RCC 7860 (cell line): ENCODE data around the gene CRISP2.
"Not testable (repeated sequence)": the region's sequence is repeated elsewhere in the genome, so short reads cannot be mapped to it uniquely, and the experiment has no call there.

Experiments
- DNase-seq: peaks from one replicate; pipeline ENCODE4 v3.0.0-alpha.2; 2015; ENCODE audit warnings: low spot score
- FAIRE-seq: peaks from 2 replicates; lab custom pipeline; 2012; peaks lifted over from hg19 to GRCh38; lab: Jason Lieb, UNC

CRISP2 gene, protein sequence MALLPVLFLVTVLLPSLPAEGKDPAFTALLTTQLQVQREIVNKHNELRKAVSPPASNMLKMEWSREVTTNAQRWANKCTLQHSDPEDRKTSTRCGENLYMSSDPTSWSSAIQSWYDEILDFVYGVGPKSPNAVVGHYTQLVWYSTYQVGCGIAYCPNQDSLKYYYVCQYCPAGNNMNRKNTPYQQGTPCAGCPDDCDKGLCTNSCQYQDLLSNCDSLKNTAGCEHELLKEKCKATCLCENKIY

GRCh38 chr6:49713346-49713745 is at the start of gene CRISP2:
Gene CRISP2, minus strand, starts transcription at chr6:49713543. Its CDS starts 4,347 bp downstream, at chr6:49709196.
- FAIRE-seq, result no peak

GRCh38 chr6:49744259-49744658 is 30.9 kb upstream of the CRISP2 start, which contains the start of gene CRISP3:
Gene CRISP3, minus strand, starts transcription at chr6:49744388. Its CDS starts 21 bp downstream, at chr6:49744367.
- no peak for DNase-seq
- no peak for FAIRE-seq

More at GRCh38 chr6:49713346-49713745, at the start of gene CRISP2:
- DNase-seq, result no peak

- no peak for FAIRE-seq
- no peak for DNase-seq
These were observed 30.1 kb upstream of the CRISP2 start for GRCh38 chr6:49743429-49743828.

- FAIRE-seq (no peak), DNase-seq (no peak)
These were observed 26.1 kb upstream of the CRISP2 start for GRCh38 chr6:49739423-49739822.

- no peak for DNase-seq
- no peak for FAIRE-seq
These were observed 22.7 kb upstream of the CRISP2 start for GRCh38 chr6:49736017-49736508.

- DNase-seq, result no peak
- no peak for FAIRE-seq
These were observed 20.3 kb upstream of the CRISP2 start for GRCh38 chr6:49733680-49734079.

GRCh38 chr6:49732781-49733180 is 19.4 kb upstream of the CRISP2 start:
- no peak for DNase-seq

GRCh38 chr6:49730251-49730650 is 16.9 kb upstream of the CRISP2 start:
- no peak for FAIRE-seq
- no peak for DNase-seq

More at GRCh38 chr6:49732781-49733180, 19.4 kb upstream of the CRISP2 start:
- FAIRE-seq, result no peak

DNA sequence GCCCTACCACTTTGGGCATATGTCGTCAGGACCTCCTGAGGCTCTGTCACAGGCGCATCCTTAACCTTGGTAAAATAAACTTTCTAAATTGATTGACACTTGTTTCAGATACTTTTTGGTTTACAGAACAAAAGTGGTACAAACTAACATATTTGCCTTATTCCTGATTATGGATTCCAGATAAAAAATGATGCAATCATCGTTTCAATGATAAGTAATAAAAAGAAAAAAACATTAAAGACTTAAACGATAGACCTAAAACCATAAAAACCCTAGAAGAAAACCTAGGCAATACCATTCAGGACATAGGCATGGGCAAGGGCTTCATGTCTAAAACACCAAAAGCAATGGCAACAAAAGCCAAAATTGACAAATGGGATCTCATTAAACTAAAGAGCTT is 10.6 kb upstream of the CRISP2 start:
- FAIRE-seq, DNase-seq: not testable (repeated sequence)

DNA sequence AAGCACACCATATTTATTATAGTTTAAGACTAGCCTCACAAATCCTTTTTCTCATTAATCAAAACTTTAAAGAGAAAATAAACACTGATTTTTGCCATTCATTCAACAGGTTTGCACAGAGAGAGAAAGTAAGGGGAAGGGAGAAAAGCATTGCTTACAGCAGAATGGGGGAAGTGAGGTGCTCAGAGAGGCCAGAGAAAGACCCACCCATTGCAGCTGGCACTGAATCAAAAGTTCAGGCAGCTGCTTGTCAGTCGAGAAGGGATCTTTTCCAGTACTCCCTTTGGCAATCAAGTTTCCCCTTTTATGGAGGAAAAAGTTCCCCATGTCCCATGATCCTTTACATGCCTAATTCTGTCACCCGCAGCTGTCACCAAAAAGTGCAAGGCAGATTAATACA is 8.0 kb upstream of the CRISP2 start:
- DNase-seq (no peak), FAIRE-seq (no peak)

DNA sequence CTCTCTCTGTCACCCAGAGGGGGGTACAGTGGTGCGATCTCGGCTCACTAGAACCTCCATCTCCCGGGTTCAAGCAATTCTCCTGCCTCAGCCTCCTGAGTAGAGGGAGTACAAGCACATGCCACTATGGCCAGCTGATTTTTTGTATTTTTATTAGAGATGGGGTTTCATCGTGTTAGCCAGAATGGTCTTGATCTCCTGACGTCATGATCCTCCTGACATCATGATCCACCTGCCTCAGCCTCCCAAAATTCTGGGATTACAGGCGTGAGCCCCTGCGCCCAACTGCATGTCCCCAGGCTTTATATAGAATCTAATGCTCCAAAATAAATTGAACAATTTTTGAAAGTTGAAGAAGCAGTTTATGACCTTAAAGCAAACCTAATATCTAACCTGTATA is 7.0 kb upstream of the CRISP2 start:
- no peak for FAIRE-seq
- DNase-seq, result no peak

DNA sequence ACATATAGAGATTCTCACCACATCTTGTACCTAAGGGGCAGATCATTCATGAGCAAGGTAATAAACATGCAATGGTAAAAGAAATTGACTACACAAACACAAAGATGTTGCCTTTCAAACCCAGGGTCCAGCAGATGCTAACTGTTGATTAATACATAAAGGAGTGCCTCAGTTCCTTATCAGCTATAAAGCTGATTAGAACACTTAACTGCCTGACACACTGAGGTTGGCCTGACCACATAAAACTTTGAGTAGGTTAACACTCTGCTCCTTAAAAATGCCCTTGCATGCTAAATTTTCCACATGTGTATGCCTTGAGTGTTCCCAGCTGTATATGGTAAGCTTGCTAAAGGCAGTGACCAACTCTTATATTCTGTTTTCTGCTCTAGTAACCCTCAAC is 14.9 kb downstream of the CRISP2 start:
- no peak for DNase-seq
- no peak for FAIRE-seq

- FAIRE-seq (no peak), DNase-seq (no peak)
These were observed 19.8 kb downstream of the CRISP2 start for GRCh38 chr6:49693512-49693911.

GRCh38 chr6:49692534-49692933 is 20.8 kb downstream of the CRISP2 start:
- FAIRE-seq (no peak), DNase-seq (no peak)

DNA sequence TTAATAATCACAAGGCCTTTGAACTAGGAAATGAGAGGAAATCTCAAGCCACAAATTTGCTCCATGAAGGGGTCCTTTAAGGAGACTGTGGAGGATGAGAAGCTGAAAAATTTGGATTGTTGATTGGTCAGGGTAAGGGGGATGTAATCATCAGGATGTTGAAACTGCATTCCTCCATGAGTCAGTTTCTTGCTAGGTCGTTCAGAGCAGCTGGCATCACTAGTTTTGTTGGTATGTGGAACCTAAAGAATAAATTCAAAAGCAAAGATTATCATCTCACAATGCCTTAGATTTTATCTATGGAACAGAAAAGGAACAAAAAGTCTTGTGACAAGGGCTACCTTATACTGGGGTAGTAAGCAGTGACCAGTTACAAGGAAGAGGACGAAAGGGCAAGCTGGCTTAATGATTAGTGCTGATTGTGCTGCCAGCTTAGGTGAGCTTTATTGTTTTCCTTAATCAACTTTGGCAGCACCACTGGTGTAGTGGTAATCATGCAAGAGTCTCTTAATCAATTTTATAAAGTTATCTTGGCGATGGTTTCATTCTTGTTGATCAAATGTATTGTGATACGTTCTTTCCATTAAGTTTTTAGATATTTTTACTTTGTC is 36.6 kb downstream of the CRISP2 start:
- FAIRE-seq (no peak), DNase-seq (no peak)

GRCh38 chr6:49675816-49676215 is 37.5 kb downstream of the CRISP2 start:
- DNase-seq, result no peak
- no peak for FAIRE-seq

DNA sequence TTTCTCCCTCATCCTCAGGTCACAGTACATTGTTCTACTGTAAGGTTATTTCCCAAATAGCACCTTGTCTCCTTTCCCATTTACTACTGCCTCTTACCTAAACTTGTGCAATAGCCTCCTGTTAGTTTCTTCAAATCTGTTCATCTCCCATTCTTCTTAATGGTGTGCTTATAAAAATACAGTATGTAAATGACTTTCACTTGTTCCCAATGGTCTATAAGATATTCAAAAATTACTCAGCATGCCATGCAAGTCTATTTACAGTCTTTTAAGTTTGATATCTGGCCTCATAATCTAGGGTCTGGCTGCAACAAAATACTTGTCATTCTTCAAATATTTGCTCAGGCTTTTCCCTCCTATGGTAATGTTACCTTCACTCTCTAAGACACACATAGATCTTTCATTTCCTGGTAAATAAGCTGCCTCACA is 45.2 kb downstream of the CRISP2 start:
- no peak for DNase-seq

DNA sequence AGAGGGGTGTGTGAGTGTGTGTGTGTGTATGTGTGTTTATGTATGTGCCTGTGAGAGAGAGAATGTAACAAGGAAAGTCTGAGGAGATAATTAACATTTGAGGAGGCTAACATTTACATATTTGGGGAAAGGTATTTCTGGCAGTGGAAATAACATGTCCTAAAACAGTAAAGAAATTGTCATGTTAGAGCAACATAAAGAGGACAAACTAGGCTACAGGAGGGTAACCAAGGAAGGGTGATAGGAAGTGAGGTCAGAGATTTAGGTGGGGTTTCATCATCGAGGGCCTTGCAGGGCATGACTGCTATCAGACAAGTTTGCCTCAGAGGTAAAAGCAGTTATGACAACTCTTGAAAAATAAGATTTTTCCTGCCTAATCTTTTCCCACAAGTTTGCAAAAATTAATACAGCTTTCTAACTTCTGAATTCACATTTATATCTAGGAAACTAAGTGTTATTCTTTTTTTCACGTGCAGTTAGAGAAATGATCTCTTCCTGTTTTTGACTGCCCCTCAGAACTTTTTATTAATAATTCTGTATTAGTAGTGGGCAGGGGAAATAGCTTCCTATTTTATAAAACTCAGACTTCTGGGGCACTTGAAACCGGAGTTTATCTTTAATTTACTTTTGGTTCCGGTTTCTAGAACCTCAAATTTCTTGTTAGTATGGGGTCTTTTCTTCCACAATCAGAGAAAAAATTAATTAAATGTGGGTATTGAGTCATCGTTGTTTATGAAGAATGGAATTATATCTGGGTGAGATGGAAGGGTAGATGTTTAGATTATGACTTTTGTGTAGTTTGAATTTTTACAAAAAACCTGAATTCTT is 46.2 kb downstream of the CRISP2 start:
- FAIRE-seq, result no peak
- DNase-seq, result no peak

More for the DNA sequence above, 45.2 kb downstream of the CRISP2 start:
- FAIRE-seq, result no peak

- no peak for DNase-seq
- FAIRE-seq, result no peak
These were observed 46.9 kb downstream of the CRISP2 start for GRCh38 chr6:49666480-49666879.

DNA sequence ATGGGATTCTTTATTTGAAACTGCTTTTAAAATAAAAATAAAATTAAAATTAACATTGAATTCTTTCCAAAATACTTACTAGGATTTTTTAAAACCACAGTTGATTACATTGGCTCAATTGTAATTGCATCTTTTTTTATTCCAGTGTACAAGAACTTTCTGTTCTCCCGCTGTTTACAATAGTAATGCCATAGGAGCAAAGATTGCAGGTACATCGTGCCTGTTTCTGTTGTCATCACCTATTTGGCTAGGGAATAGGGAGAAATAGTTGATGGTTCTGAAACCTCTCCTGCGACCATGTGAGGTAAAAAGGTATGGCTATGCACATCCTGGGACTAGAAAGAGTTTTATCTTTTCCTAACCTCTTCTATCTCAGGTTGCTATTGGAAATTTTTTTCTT is 48.5 kb downstream of the CRISP2 start:
- DNase-seq (no peak), FAIRE-seq (no peak)

- FAIRE-seq, DNase-seq: not testable (repeated sequence)
These were observed 49.3 kb downstream of the CRISP2 start for GRCh38 chr6:49664054-49664453.
